Peyer's patch (tissue), 4 donors: ENCODE results near the gene POLD2. TPM values are rescaled to one million over a fixed set of nuclear protein-coding genes. Genes with fewer than 3 reads are reported as not detected.
"Not testable (repeated sequence)": the region's sequence is repeated elsewhere in the genome, so short reads cannot be mapped to it uniquely, and the experiment has no call there.

Experiments used
- DNase-seq, 3 donors: peaks; one replicate each; pipeline ENCODE4 v3.0.0-alpha.2; 2017 to 2019
- H3K27ac ChIP-seq, 4 donors: fragments of 200-600 bp; sonication (generic); one replicate each; pipeline ENCODE4 v1.5.1; 2016 to 2019
- H3K27me3 ChIP-seq, 2 donors: fragments of 200-600 bp; sonication (generic); one replicate each; pipeline ENCODE4 v1.5.1; 2019
- H3K36me3 ChIP-seq, 3 donors: fragments of 200-600 bp; sonication (generic); one replicate each; pipeline ENCODE4 v1.5.1; 2016 to 2019
- H3K4me1 ChIP-seq, 4 donors: fragments of 200-600 bp; sonication (generic); one replicate each; pipeline ENCODE4 v1.5.1; 2016 to 2019
- H3K4me3 ChIP-seq, 4 donors: fragments of 200-600 bp; sonication (generic); 1 replicate in 3 of 4; 2 replicates in 1 of 4; pipeline ENCODE4 v1.5.1; 2016 to 2019; ENCODE audit warnings: mild to moderate bottlenecking in 1 of 4
- H3K9me3 ChIP-seq, 4 donors: fragments of 200-600 bp; sonication (generic); one replicate each; pipeline ENCODE4 v1.5.1; 2016 to 2019; ENCODE audit warnings: mild to moderate bottlenecking in 1 of 4
- CTCF ChIP-seq, 6 experiments: fragments of 450-650 bp in 4 of 6; fragments of 200-600 bp in 2 of 6; sonication (generic) in 1 of 6; IDR thresholded peaks; one replicate each; pipeline ENCODE4 v1.5.1; 2017 to 2019; ENCODE audit warnings: antibody characterized with exemption in 6 of 6, mild to moderate bottlenecking in 3 of 6, moderate library complexity in 1 of 6
- POLR2A ChIP-seq, 2 donors: fragments of 450-650 bp; IDR thresholded peaks; one replicate each; pipeline ENCODE4 v1.5.1; 2017; ENCODE audit warnings: antibody characterized with exemption in 2 of 2, mild to moderate bottlenecking in 2 of 2, moderate library complexity in 2 of 2
- total RNA-seq, 4 donors: library from RNA; depleted of rRNA; stranded (reverse); fragments of >200 nt; gene quantifications; one replicate each; pipeline ENCODE4 v1.1.0, GENCODE V29; 2016

POLD2 gene
- total RNA-seq, 4 donors from 2014 or later = 7.4 to 80.9 (median 28.4) TPM

DNA sequence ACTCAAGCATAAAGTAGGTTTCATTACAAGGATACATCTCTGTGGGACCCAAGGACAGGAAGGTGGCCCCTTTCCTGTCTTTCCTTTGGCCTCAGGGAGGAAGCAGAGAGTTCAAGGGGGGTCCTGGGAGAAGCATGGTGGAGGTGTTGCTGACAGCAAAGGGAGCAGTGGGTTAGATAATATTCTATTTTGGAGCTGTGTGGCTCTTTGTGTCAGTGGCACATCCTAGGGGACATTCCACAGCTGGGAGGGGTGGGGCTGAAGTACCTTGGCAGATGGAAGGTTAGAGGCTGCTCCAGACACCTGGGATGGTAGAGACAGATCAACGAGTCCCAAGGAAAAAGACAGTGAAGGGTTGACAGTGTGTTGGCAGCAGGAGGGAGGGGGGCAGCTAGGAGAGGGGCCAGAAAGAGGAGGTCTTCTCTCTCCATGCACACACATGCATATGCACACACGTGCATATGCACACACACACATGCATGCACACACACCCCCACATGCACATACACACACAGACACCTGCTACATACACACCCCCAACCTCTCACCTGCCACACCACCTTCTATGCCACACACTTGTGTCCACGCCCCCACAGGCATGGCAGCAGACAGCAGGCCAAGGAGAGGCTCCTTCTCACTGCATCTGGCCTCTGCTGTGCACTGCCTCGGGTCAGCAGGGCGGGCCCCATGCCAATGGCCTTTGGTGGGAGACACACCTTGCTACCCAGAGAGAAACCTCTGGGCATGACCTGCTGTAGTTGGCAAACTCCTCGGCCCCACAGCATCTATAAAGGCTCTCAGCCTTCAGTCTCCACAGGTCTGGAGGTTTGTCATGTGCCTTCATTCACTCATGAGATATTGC is 5.6 kb upstream of the POLD2 start:
- H3K27me3 ChIP-seq = no peaks in the 10 kb centered on the region
- H3K4me3 ChIP-seq = no peak overlapping the region
- TF ChIP-seq CTCF (IDR thresholded peaks at IDR 0.05) = no peak
- no peak for TF ChIP-seq POLR2A (IDR thresholded peaks at IDR 0.05)
- H3K27ac ChIP-seq = no peak overlapping the region
- no peaks in the 10 kb centered on the region for H3K36me3 ChIP-seq
- no peaks in the 10 kb centered on the region for H3K9me3 ChIP-seq
- H3K4me1 ChIP-seq = no peaks in the 10 kb centered on the region
- DNase-seq = no peak

DNA sequence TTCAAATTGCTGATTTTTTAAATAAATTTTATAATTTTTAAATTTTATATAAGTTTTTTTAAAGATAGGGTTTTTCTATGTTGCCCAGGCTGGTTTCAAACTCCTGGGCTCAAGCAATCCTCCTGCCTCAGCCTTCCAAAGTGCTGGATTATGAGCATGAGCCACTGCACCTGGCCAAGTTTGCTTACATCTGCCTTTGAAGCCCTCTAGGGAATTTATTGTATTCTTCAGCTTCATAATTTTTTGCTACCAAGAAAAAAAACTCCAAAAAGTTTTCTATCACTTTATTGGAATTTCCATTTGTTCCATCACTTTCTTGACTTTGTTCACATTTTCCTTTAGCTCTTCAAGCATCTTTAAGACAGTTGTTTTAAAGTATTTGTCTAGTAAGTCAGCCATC is 3.8 kb upstream of the POLD2 start:
- Histone ChIP-seq H3K36me3 (no peaks in the 10 kb centered on the region), H3K4me1 (peaks cover 0 to 6% (median 0%) of the 10 kb centered on the region in 4 donors), H3K4me3 (no peak overlapping the region), H3K9me3 (no peaks in the 10 kb centered on the region), H3K27ac (no peak overlapping the region), H3K27me3 (no peaks in the 10 kb centered on the region)
- TF ChIP-seq CTCF (IDR thresholded peaks at IDR 0.05) (no peak), POLR2A (IDR thresholded peaks at IDR 0.05) (no peak)
- DNase-seq = no peak

DNA sequence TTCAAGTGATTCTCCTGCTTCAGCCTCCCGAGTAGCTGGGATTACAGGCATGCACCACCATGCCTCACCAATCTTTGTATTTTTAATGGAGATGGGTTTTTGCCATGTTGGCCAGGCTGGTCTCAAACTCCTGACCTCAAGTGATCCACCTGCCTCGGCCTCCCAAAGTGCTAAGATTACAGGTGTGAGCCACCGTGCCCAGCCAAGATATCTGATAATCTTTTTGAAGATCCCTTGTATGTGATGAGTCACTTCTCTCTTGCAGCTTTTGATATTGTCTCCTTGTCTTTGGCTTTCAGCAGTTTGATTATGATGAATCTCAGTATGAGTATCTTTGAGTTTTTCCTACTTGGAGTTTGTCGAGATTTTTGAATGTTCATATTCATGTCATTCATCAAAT is 3.2 kb upstream of the POLD2 start:
- H3K27me3 ChIP-seq, H3K27ac ChIP-seq, H3K36me3 ChIP-seq, DNase-seq, H3K9me3 ChIP-seq, H3K4me3 ChIP-seq: not testable (repeated sequence)
- H3K4me1 ChIP-seq = peaks cover 0 to 12% (median 0%) of the 10 kb centered on the region in 4 donors

DNA sequence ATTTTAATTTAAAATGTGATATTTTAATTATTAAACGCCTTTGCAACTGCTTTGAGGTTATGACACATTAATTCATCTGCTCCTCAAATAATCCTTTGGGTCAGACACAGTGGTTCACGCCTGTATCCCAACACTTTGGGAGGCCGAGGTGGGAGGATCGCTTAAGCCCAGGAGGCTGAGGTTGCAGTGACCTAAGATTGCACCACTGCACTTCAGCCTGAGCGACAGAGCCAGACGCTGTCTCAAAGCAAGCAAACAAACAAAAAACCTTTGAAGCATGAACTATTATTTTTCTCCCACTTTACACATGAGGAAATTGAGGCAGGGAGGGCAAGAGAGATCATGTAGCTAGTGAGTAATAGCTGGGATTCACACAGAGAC is 1.5 kb upstream of the POLD2 start:
- Histone ChIP-seq H3K4me1 (peaks cover 0 to 13% (median 0%) of the 10 kb centered on the region in 4 donors), H3K27ac (no peak overlapping the region), H3K4me3 (no peak overlapping the region), H3K27me3 (no peaks in the 10 kb centered on the region), H3K9me3 (no peaks in the 10 kb centered on the region), H3K36me3 (no peaks in the 10 kb centered on the region)
- no peak for DNase-seq
- TF ChIP-seq CTCF (IDR thresholded peaks at IDR 0.05) = no peak
- no peak for TF ChIP-seq POLR2A (IDR thresholded peaks at IDR 0.05)

GRCh38 chr7:44122529-44122928 is 819 bp downstream of the POLD2 start:
- peaks cover 0 to 10% (median 0%) of the 10 kb centered on the region in 3 donors for H3K36me3 ChIP-seq
- peak overlapping the region; percentile 65 to 88 (median 81) for H3K4me3 ChIP-seq
- DNase-seq = no peak
- TF ChIP-seq POLR2A (IDR thresholded peaks at IDR 0.05) (no peak), CTCF (IDR thresholded peaks at IDR 0.05) (no peak)
- peaks cover 0 to 13% (median 0%) of the 10 kb centered on the region in 4 donors for H3K4me1 ChIP-seq
- H3K27ac ChIP-seq = peak overlapping the region in 2 of 4 donors; percentile 61 to 86
- no peaks in the 10 kb centered on the region for H3K9me3 ChIP-seq
- no peaks in the 10 kb centered on the region for H3K27me3 ChIP-seq

GRCh38 chr7:44121761-44122420 is 1.5 kb downstream of the POLD2 start:
- no peak for DNase-seq
- no peak overlapping the region for H3K27ac ChIP-seq
- TF ChIP-seq POLR2A (IDR thresholded peaks at IDR 0.05) = no peak
- no peak for TF ChIP-seq CTCF (IDR thresholded peaks at IDR 0.05)
- H3K4me3 ChIP-seq = no peak overlapping the region
- peaks cover 0 to 14% (median 0%) of the 10 kb centered on the region in 3 donors for H3K36me3 ChIP-seq
- H3K27me3 ChIP-seq = no peaks in the 10 kb centered on the region
- no peaks in the 10 kb centered on the region for H3K9me3 ChIP-seq
- H3K4me1 ChIP-seq = peaks cover 0 to 13% (median 0%) of the 10 kb centered on the region in 4 donors
